Activated CD4-positive, alpha-beta T cell treated with anti-CD3 and anti-CD28 coated beads, Interleukin-2, Interleukin-6, amounts not matched to agents 100 ng/mL and 50 ng/mL, durations not matched to agents 16 hours and 8 hours (primary cell): ENCODE data around the gene RAPGEF4.

Experiments used
- DNase-seq: peaks from one replicate; pipeline ENCODE4 v3.0.0-alpha.2; 2020

Gene RAPGEF4

GRCh38 chr2:172864182-172864581 lies 128.5 kb downstream of the RAPGEF4 start:
- peak; percentile 39 for DNase-seq

GRCh38 chr2:172865422-172865821 lies 129.8 kb downstream of the RAPGEF4 start:
- DNase-seq = no peak

GRCh38 chr2:172869861-172870260 lies 134.2 kb downstream of the RAPGEF4 start:
- DNase-seq = no peak

- DNase-seq = no peak
Measured at GRCh38 chr2:172870396-172870795, 134.8 kb downstream of the RAPGEF4 start.

DNA sequence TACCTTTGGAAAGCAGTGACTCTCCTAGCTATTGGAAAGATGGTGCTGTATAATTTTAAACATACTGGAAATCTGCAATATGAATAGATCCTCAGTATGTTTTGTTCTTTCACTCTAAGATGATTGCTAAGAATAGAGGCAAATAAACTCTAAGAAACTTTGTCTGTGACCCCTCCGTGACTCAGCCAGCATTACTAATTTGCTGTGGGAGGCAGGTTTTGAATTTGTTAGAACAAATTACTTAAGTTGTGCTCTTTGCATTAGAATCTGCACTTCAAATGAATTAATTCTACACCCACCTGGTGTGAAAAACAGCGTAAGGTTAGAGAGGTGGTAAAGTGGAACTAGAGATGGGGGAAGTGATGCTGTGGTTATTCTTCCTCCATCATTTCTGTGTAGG lies 142.2 kb downstream of the RAPGEF4 start:
- no peak for DNase-seq

DNA sequence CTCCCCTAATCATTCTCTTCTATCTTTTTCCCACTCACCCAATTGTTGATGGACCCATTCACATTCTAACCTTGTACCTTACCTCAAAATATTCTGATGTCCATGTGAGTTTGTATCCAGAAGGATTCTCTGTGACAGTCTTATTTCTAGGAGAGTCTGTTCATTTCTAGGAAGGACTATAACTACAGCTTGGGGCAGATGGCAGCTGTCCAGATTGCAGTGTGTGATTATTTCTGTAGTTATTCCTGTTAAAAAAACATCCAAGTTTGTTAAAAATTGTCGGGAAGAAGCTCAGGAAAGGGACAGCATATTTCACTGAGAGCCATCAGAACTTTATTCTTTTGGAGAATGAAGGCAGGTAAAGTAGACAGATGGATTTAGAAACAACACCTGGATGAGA lies 142.6 kb downstream of the RAPGEF4 start:
- no peak for DNase-seq

DNA sequence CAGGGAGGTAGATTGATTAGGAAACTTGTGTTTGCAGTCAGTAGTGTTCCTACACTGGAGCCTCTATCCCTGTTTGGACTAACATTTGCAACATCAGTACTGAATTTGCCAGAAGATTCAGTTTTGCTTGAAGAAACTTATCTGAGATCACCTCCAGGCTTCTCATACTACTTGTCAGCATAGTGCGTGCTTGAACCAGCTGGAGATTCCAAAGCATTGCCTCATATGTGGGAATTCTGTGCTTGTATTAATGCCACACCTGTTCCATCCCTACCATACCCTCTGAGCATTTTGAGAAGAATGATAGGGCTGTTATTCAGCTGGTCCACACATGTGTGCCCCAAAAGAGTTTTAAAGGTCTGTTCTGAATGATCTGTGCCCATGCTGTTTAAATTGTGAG lies 148.7 kb downstream of the RAPGEF4 start:
- no peak for DNase-seq

- DNase-seq = no peak
Measured at GRCh38 chr2:172885996-172886395, 150.4 kb downstream of the RAPGEF4 start.

DNA sequence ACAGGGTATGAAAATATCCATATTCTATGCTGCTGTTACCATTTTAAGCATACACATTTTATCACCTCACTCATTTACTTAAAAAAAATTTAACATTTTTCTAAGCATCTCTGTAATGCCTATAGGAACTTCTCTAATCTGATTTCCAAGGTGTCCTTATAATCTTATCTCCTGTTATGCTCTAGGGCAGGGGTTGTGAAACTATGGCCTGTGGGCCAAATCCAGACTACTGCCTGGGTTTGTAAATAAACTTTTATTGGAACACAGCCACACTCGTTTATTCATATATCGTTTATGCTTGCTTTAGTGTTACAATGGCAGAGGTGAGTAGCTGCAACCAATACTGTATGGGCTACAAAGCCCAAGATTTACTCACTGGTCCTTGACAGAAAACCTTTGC lies 151.6 kb downstream of the RAPGEF4 start:
- DNase-seq = no peak

DNA sequence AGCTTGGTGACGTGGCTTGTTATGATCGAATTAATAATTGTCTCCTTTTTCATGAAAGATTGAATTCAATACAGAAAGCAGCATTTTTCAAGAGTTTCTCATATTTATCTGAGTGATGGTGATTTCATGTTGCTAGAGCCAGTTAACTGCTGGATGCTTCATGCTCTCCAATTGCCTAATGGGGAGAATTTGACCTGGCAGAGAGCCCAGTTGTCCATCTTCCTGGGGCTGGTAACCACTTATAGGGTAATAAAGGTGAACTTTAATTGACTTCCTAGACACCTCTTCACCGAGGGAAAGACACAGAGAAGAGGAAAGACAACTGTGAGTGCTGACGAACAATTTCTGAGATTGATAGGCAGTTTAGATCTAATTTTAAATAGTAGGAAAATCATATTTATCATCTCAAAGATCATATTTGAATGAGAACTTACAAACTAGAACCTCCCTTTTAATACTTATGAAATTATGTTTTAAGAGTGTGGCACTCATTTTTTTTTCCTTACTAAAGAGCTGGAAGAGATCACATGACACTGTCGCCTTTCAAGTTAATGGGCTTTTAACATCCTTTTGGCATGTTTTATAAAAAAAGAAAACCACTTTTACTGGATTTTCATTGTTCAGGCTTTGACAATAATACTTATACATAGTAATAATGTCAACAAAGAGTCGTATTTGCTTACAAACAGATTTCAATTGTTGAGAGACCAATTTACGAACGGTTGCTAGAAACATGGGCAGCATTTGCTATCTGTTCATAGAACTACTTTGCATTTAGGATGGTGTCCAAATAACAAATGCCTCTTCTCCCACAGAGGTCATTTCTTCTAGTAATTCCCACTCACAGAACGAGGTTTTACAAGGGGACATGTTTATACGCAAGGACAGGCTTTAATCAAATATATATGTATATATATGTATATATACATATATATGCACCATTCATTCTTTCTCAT lies 153.3 kb downstream of the RAPGEF4 start:
- no peak for DNase-seq

GRCh38 chr2:172889768-172890430 lies 154.3 kb downstream of the RAPGEF4 start:
- DNase-seq = no peak

GRCh38 chr2:172893111-172893510 lies 157.5 kb downstream of the RAPGEF4 start:
- DNase-seq = no peak

GRCh38 chr2:172893671-172894070 lies 158.0 kb downstream of the RAPGEF4 start:
- no peak for DNase-seq

DNA sequence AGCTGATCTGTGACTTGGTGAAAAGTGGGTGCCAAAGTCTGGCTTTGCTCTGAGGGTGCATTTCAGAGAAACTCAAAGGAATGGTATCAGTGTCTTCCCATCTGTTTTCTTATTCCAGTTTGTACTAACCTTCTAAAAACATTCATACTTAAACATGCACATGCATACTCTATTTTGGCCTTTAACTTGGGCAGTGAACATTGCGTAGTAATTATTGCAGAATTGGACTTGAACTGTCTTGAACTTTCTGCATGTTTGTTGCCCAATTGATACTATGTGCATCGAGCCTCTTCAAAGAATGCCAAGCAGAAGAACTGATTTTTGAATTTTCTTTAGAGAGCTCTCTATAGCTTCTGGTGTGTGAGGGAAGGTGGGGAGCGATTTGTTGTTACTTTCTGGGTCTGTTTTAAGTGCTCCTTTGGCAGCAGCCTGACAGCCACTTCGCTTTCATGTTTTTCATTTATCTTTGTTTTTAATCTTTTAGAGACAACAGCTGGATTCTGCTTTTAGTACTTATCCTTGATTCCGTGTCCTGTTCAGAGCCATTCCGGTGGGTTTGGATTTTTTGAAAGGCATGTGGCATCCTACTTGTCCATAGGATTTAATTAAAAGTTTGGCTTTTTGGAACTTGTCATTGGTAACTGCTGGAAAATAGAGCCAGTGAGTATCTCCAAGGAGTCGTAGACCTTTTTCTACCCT lies 159.2 kb downstream of the RAPGEF4 start:
- DNase-seq = no peak

- no peak for DNase-seq
Measured at GRCh38 chr2:172896661-172897081, 161.0 kb downstream of the RAPGEF4 start.

DNA sequence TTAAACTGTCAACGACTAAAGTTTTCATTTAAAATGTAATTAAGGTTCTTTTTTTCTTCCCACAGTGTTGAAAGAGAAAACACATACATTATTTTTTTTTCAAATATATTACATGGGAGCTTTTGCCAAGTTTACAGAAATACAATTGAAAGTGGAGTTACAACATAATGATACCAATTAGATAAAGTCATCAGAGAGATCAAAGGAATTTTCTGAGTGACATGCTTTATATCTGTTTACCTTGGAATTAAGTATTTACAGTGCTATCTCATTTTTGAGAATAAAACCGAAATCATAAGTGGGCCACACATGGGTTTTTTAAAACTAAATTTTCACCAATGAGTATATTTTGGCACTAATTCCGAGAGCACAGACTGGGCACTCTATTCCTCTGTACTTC lies 165.2 kb downstream of the RAPGEF4 start:
- DNase-seq = no peak

GRCh38 chr2:172901913-172902312 lies 166.3 kb downstream of the RAPGEF4 start:
- no peak for DNase-seq

- DNase-seq = no peak
Measured at GRCh38 chr2:172904236-172904635, 168.6 kb downstream of the RAPGEF4 start.

- no peak for DNase-seq
Measured at GRCh38 chr2:172905937-172906811, 170.5 kb downstream of the RAPGEF4 start.

DNA sequence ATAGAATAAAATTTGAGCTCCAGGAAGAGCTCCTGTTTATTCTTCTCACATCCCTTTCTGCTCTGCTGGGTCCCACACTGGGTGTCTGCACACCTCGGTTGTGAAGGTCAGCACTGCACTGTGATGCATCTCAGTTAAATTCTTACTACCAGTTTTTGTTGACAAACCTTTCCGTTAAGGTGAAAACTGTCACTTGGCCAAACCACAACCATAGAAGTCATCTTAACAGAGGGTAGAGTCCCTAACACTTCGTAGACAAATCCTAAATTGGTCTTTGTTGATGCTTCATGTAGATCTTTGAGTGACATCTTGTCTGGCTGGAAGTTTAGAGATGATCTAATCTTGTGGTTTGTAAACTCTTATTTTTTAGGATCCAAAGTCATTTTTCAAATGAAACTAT lies 172.6 kb downstream of the RAPGEF4 start:
- DNase-seq = no peak

DNA sequence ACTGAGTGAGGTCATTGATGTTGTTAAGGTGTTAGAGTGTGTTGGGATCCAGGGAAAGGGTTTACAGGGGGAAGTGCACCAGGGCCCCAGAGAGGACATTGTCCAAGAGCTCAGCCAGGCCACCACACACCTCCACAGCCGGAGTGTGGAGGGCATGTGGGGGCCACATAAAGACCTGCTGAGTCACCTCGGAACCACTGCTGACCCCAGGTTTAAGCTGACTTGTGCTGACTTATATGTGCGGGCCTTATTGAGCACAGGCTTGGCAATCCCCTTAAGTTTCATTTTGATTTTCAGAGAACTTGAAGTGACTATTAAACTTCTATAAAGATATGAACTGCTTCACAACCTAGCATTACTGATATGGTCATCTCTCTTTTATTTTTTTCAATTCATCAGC lies 173.8 kb downstream of the RAPGEF4 start:
- DNase-seq = no peak

GRCh38 chr2:172912266-172912665 lies 176.6 kb downstream of the RAPGEF4 start:
- DNase-seq = no peak
